Neural cell (in vitro differentiated cells): ENCODE measurements around the gene ISCA2. TPM values are rescaled to one million over a fixed set of nuclear protein-coding genes. Genes with fewer than 3 reads are reported as not detected.

Source experiments
- H2AFZ ChIP-seq: fragments of 200-600, 300-800 bp; sonication (generic), shearing (Covaris generic); 2 replicates; pipeline ENCODE4 v1.6.0; 2014; ENCODE audit warnings: low read depth, mild to moderate bottlenecking, antibody characterized with exemption, low read length, moderate library complexity
- H3F3A ChIP-seq: fragments of 200-600 bp; shearing (Covaris generic); 2 replicates; pipeline ENCODE4 v1.6.1; 2016; ENCODE audit warnings: mild to moderate bottlenecking, moderate library complexity, mixed read lengths, antibody characterized with exemption, low read length; ENCODE audit not compliant: insufficient read depth, poor library complexity, severe bottlenecking
- H3K27ac ChIP-seq: fragments of 200-600, 300-800 bp; sonication (generic), shearing (Covaris generic); 2 replicates; pipeline ENCODE4 v1.5.1; 2014; ENCODE audit warnings: mild to moderate bottlenecking, low read length, moderate library complexity
- H3K27me3 ChIP-seq: fragments of 300-800, 200-600 bp; sonication (generic), shearing (Covaris generic); 2 replicates; pipeline ENCODE4 v1.6.0; 2014; ENCODE audit warnings: mild to moderate bottlenecking, low read depth, low read length, moderate library complexity; ENCODE audit not compliant: insufficient read depth
- H3K36me3 ChIP-seq: fragments of 300-800, 200-600 bp; sonication (generic), shearing (Covaris generic); 2 replicates; pipeline ENCODE4 v1.5.1; 2014; ENCODE audit warnings: mild to moderate bottlenecking, antibody characterized with exemption, low read length, moderate library complexity; ENCODE audit not compliant: insufficient read depth
- H3K4me2 ChIP-seq: fragments of 300-800, 200-600 bp; sonication (generic), shearing (Covaris generic); 2 replicates; pipeline ENCODE4 v1.6.0; 2014; ENCODE audit warnings: mild to moderate bottlenecking, low read length
- H3K4me3 ChIP-seq: fragments of 300-800, 200-600 bp; sonication (generic), shearing (Covaris generic); 2 replicates; pipeline ENCODE4 v1.5.1; 2014; ENCODE audit warnings: mild to moderate bottlenecking, low read length, moderate library complexity
- H3K79me2 ChIP-seq: fragments of 200-600 bp; shearing (Covaris generic); replicated peaks from 2 replicates; pipeline ENCODE4 v1.6.0; 2014; ENCODE audit warnings: mild to moderate bottlenecking, low read length, moderate library complexity; ENCODE audit not compliant: insufficient read depth
- H3K9ac ChIP-seq: fragments of 300-800, 200-600 bp; sonication (generic), shearing (Covaris generic); 2 replicates; pipeline ENCODE4 v1.6.1; 2016; ENCODE audit warnings: mild to moderate bottlenecking, low read length, mixed read lengths
- H3K9me2 ChIP-seq: fragments of 200-600 bp; shearing (Covaris generic); 2 replicates; pipeline ENCODE4 v1.6.1; 2016; ENCODE audit warnings: mild to moderate bottlenecking, low read length, mixed read lengths; ENCODE audit not compliant: insufficient read depth
- H3K9me3 ChIP-seq: fragments of 200-600, 300-800 bp; sonication (generic), shearing (Covaris generic); 2 replicates; pipeline ENCODE4 v1.6.1; 2016; ENCODE audit warnings: mild to moderate bottlenecking, mixed run types, low read length, moderate library complexity, mixed read lengths
- H4K20me1 ChIP-seq: fragments of 200-600 bp; shearing (Covaris generic); 2 replicates; pipeline ENCODE4 v1.6.1; 2016; ENCODE audit warnings: mild to moderate bottlenecking, mixed run types; ENCODE audit not compliant: insufficient read depth
- CTCF ChIP-seq: fragments of 450-650 bp; IDR thresholded peaks from 2 replicates; pipeline ENCODE4 v1.5.1; 2014; ENCODE audit warnings: antibody characterized with exemption, mild to moderate bottlenecking, moderate library complexity; ENCODE audit not compliant: poor library complexity, severe bottlenecking
- EP300 ChIP-seq: fragments of 450-650 bp; conservative IDR thresholded peaks from 2 replicates; pipeline ENCODE4 v1.6.1; 2014; ENCODE audit warnings: antibody characterized with exemption, mild to moderate bottlenecking, moderate library complexity; ENCODE audit not compliant: poor library complexity, severe bottlenecking
- EZH2 ChIP-seq: fragments of 200-600, 300-800 bp; shearing (Covaris generic), sonication (generic); IDR thresholded peaks from 2 replicates; pipeline ENCODE4 v1.6.1; 2014; ENCODE audit warnings: antibody characterized with exemption, low read length, borderline replicate concordance, mild to moderate bottlenecking; ENCODE audit not compliant: insufficient read depth, poor library complexity, severe bottlenecking
- MXI1 ChIP-seq: fragments of 450-650 bp; conservative IDR thresholded peaks from 2 replicates; pipeline ENCODE4 v1.6.1; 2014; ENCODE audit warnings: antibody characterized with exemption, mild to moderate bottlenecking; ENCODE audit not compliant: poor library complexity, severe bottlenecking
- RAD21 ChIP-seq: fragments of 450-650 bp; conservative IDR thresholded peaks from 2 replicates; pipeline ENCODE4 v1.6.1; 2014; ENCODE audit warnings: antibody characterized with exemption, mild to moderate bottlenecking, moderate library complexity
- REST ChIP-seq: IDR thresholded peaks from 2 replicates; pipeline ENCODE4 v1.6.1; 2012; ENCODE audit warnings: borderline replicate concordance
- SMC3 ChIP-seq: fragments of 450-650 bp; conservative IDR thresholded peaks from 2 replicates; pipeline ENCODE4 v1.6.1; 2014; ENCODE audit warnings: antibody characterized with exemption, mild to moderate bottlenecking, moderate library complexity; ENCODE audit not compliant: poor library complexity
- polyA plus RNA-seq: library from polyadenylated mRNA; depleted of rRNA; stranded (reverse); fragments of >200 nt; gene quantifications from 2 replicates; pipeline ENCODE4 v1.2.3, GENCODE V29; 2014

The ISCA2 gene
- polyA plus RNA-seq, 1 donor from 2014 or later = 45.1 TPM

- peak; percentile 26 for TF ChIP-seq EP300
- TF ChIP-seq REST = no peak
- TF ChIP-seq SMC3 = peak; percentile 100
- peak; percentile 100 for TF ChIP-seq RAD21
- peak; percentile 98 for TF ChIP-seq CTCF
- Histone ChIP-seq H3K36me3 (no peaks in the 10 kb centered on the region), H2AFZ (no peak overlapping the region)
These were observed 14.4 kb upstream of the ISCA2 start for GRCh38 chr14:74478996-74479635.

GRCh38 chr14:74480046-74480445 lies 13.5 kb upstream of the ISCA2 start:
- Histone ChIP-seq H3K9me2 (no peaks in the 10 kb centered on the region), H4K20me1 (no peaks in the 10 kb centered on the region), H3K4me2 (no peak overlapping the region), H3K36me3 (no peaks in the 10 kb centered on the region), H3K27ac (no peak overlapping the region), H3K27me3 (no peaks in the 10 kb centered on the region), H3K79me2 (no peaks in the 10 kb centered on the region), H2AFZ (no peak overlapping the region), H3K9ac (no peak overlapping the region), H3F3A (no peaks in the 10 kb centered on the region), H3K4me3 (no peak overlapping the region), H3K9me3 (no peaks in the 10 kb centered on the region)
- TF ChIP-seq REST = no peak
- no peak for TF ChIP-seq EZH2
- no peak for TF ChIP-seq SMC3
- no peak for TF ChIP-seq EP300
- no peak for TF ChIP-seq RAD21
- TF ChIP-seq MXI1 = no peak

More at GRCh38 chr14:74478996-74479635, 14.4 kb upstream of the ISCA2 start:
- Histone ChIP-seq H3K79me2 (no peaks in the 10 kb centered on the region), H3K27me3 (no peaks in the 10 kb centered on the region), H3K4me3 (no peak overlapping the region), H3F3A (no peaks in the 10 kb centered on the region), H3K9me3 (no peaks in the 10 kb centered on the region), H3K4me2 (no peak overlapping the region), H4K20me1 (no peaks in the 10 kb centered on the region), H3K9ac (no peak overlapping the region), H3K9me2 (no peaks in the 10 kb centered on the region), H3K27ac (no peak overlapping the region)
